GM19372 (cell line): Measurements from ENCODE around the gene SALL3.
"Not testable (repeated sequence)": the region's sequence is repeated elsewhere in the genome, so short reads cannot be mapped to it uniquely, and the experiment has no call there.

Experiments used
- ATAC-seq: cut with Tn5 transposase; IDR thresholded peaks from one replicate; pipeline ENCODE4 v1.9.1; 2021; ENCODE audit warnings: mild to moderate bottlenecking, low read depth, moderate library complexity; ENCODE audit not compliant: unreplicated experiment

Gene SALL3

GRCh38 chr18:78964727-78965126 lies 14.9 kb upstream of the SALL3 start:
- not testable (repeated sequence) for ATAC-seq

- ATAC-seq: no peak
These were observed 14.4 kb upstream of the SALL3 start for GRCh38 chr18:78965260-78965659.

- no peak for ATAC-seq
These were observed 13.5 kb upstream of the SALL3 start for GRCh38 chr18:78965917-78966792.

GRCh38 chr18:78966793-78967106 lies 12.9 kb upstream of the SALL3 start:
- no peak for ATAC-seq

GRCh38 chr18:78967692-78968091 lies 11.9 kb upstream of the SALL3 start:
- no peak for ATAC-seq

- ATAC-seq: no peak
These were observed 9.9 kb upstream of the SALL3 start for GRCh38 chr18:78969574-78970315.

GRCh38 chr18:78970774-78971333 lies 8.8 kb upstream of the SALL3 start:
- ATAC-seq: no peak

GRCh38 chr18:78971511-78972245 lies 7.9 kb upstream of the SALL3 start:
- ATAC-seq: no peak

- ATAC-seq: no peak
These were observed 7.2 kb upstream of the SALL3 start for GRCh38 chr18:78972385-78972918.

GRCh38 chr18:78972930-78973331 lies 6.7 kb upstream of the SALL3 start:
- no peak for ATAC-seq

- ATAC-seq: no peak
These were observed 6.1 kb upstream of the SALL3 start for GRCh38 chr18:78973357-78974083.

GRCh38 chr18:78974115-78974761 lies 5.4 kb upstream of the SALL3 start:
- no peak for ATAC-seq

GRCh38 chr18:78975292-78975691 lies 4.3 kb upstream of the SALL3 start:
- ATAC-seq: no peak

- no peak for ATAC-seq
These were observed 3.8 kb upstream of the SALL3 start for GRCh38 chr18:78975699-78976335.

GRCh38 chr18:78976765-78977636 lies 2.6 kb upstream of the SALL3 start:
- no peak for ATAC-seq

GRCh38 chr18:78977637-78978348 lies 1.8 kb upstream of the SALL3 start:
- no peak for ATAC-seq

GRCh38 chr18:78978349-78979055 lies 1.1 kb upstream of the SALL3 start:
- no peak for ATAC-seq
